GM23338 (cell line): ENCODE data around the gene ENOX1. TPM values are rescaled to one million over a fixed set of nuclear protein-coding genes. Genes with fewer than 3 reads are reported as not detected.

ENCODE experiments used
- ATAC-seq: fragments of 200-7000 bp; cut with Tn5 transposase; 3 replicates; pipeline ENCODE4 v1.9.1; 2020
- DNase-seq: peaks from one replicate; pipeline ENCODE4 v3.0.0-alpha.2; 2015; ENCODE audit warnings: low spot score
- H2AFZ ChIP-seq: fragments of 200-600 bp; sonication (generic); 2 replicates; pipeline ENCODE4 v1.8.0; 2016; ENCODE audit warnings: antibody characterized with exemption, mild to moderate bottlenecking, moderate library complexity
- H3F3A ChIP-seq: fragments of 200-600 bp; sonication (generic); replicated peaks from 2 replicates; pipeline ENCODE4 v1.8.0; 2017; ENCODE audit warnings: antibody characterized with exemption, mixed run types, low read depth
- H3K27ac ChIP-seq: fragments of 200-600 bp; sonication (generic); 2 replicates; pipeline ENCODE4 v1.6.1; 2016; ENCODE audit warnings: low read depth
- H3K27me3 ChIP-seq: fragments of 200-600 bp; sonication (generic); 2 replicates; pipeline ENCODE4 v1.8.0; 2016; ENCODE audit warnings: mild to moderate bottlenecking, mixed run types, moderate library complexity; ENCODE audit not compliant: insufficient read depth
- H3K36me3 ChIP-seq: fragments of 200-600 bp; sonication (generic); 2 replicates; pipeline ENCODE4 v1.8.0; 2016; ENCODE audit warnings: mild to moderate bottlenecking; ENCODE audit not compliant: insufficient read depth
- H3K4me1 ChIP-seq: fragments of 200-600 bp; sonication (generic); 2 replicates; pipeline ENCODE4 v1.8.0; 2016; ENCODE audit warnings: mild to moderate bottlenecking, moderate library complexity; ENCODE audit not compliant: insufficient read depth
- H3K4me2 ChIP-seq: fragments of 200-600 bp; sonication (generic); 2 replicates; pipeline ENCODE4 v1.7.1; 2017; ENCODE audit warnings: mixed run types
- H3K4me3 ChIP-seq: fragments of 200-600 bp; sonication (generic); 2 replicates; pipeline ENCODE4 v1.6.1; 2016; ENCODE audit warnings: mixed run types
- H3K79me2 ChIP-seq: fragments of 200-600 bp; sonication (generic); replicated peaks from 2 replicates; pipeline ENCODE4 v1.8.0; 2017; ENCODE audit warnings: mild to moderate bottlenecking; ENCODE audit not compliant: insufficient read depth
- H3K9me2 ChIP-seq: fragments of 200-600 bp; sonication (generic); 2 replicates; pipeline ENCODE4 v1.8.0; 2017; ENCODE audit not compliant: insufficient read depth
- H4K20me1 ChIP-seq: fragments of 200-600 bp; sonication (generic); replicated peaks from 2 replicates; pipeline ENCODE4 v1.8.0; 2017; ENCODE audit warnings: mild to moderate bottlenecking; ENCODE audit not compliant: insufficient read depth
- H3K27ac Mint-ChIP-seq: 2 replicates; pipeline ENCODE4 v1.8.0; 2020; ENCODE audit warnings: inconsistent platforms, mild to moderate bottlenecking, moderate library complexity, mixed read lengths
- H3K27me3 Mint-ChIP-seq: 3 replicates; pipeline ENCODE4 v1.8.0; 2022; ENCODE audit warnings: low read depth, mild to moderate bottlenecking, moderate library complexity, mixed read lengths, inconsistent platforms; ENCODE audit not compliant: insufficient read depth, poor library complexity
- H3K36me3 Mint-ChIP-seq: 3 replicates; pipeline ENCODE4 v1.8.0; 2021; ENCODE audit warnings: low read depth, mild to moderate bottlenecking, inconsistent platforms, moderate library complexity, mixed read lengths
- H3K4me1 Mint-ChIP-seq: 3 replicates; pipeline ENCODE4 v1.8.0; 2020; ENCODE audit warnings: mild to moderate bottlenecking, inconsistent platforms, mixed read lengths
- H3K4me3 Mint-ChIP-seq: 3 replicates; pipeline ENCODE4 v1.8.0; 2021; ENCODE audit warnings: moderate library complexity, mild to moderate bottlenecking, inconsistent platforms, mixed read lengths
- H3K9me3 Mint-ChIP-seq: 3 replicates; pipeline ENCODE4 v1.8.0; 2020; ENCODE audit warnings: moderate library complexity, mild to moderate bottlenecking, inconsistent platforms, mixed read lengths
- CREB1 ChIP-seq: fragments of 250-450 bp; sonication (Bioruptor Pico); IDR thresholded peaks from 2 replicates; pipeline ENCODE4 v1.5.0; 2020; ENCODE audit warnings: low read depth, mild to moderate bottlenecking, moderate library complexity
- CTCF ChIP-seq, 2 experiments: fragments of 200-600 bp in 1 of 2; sonication (generic) in 1 of 2; conservative IDR thresholded peaks; 2 replicates each; pipeline versions ENCODE4 v1.5.1 to v1.6.1; 2016 to 2017; ENCODE audit warnings: antibody characterized with exemption in 2 of 2, low read depth in 2 of 2, mild to moderate bottlenecking in 2 of 2, moderate library complexity in 1 of 2
- EZH2 ChIP-seq: fragments of 200-600 bp; sonication (generic); IDR thresholded peaks from one replicate; pipeline ENCODE4 v1.8.0; 2017; ENCODE audit warnings: antibody characterized with exemption, mild to moderate bottlenecking, low read depth; ENCODE audit not compliant: unreplicated experiment
- EZH2phosphoT487 ChIP-seq: fragments of 200-600 bp; sonication (generic); IDR thresholded peaks from one replicate; pipeline ENCODE4 v1.8.1; 2018; ENCODE audit warnings: antibody characterized with exemption; ENCODE audit not compliant: unreplicated experiment
- JUNB ChIP-seq: IDR thresholded peaks from one replicate; pipeline ENCODE4 v1.6.1; 2016; ENCODE audit warnings: antibody characterized with exemption; ENCODE audit not compliant: unreplicated experiment
- NANOG ChIP-seq: IDR thresholded peaks from 2 replicates; pipeline ENCODE4 v1.6.1; 2016; ENCODE audit warnings: antibody characterized with exemption, borderline replicate concordance
- POLR2AphosphoS5 ChIP-seq: IDR thresholded peaks from 2 replicates; pipeline ENCODE4 v1.6.1; 2016; ENCODE audit warnings: antibody characterized with exemption, low read depth
- STAT1 ChIP-seq: IDR thresholded peaks from one replicate; pipeline ENCODE4 v1.6.1; 2016; ENCODE audit warnings: antibody characterized with exemption; ENCODE audit not compliant: unreplicated experiment
- ZNF462 ChIP-seq: fragments of 250-450 bp; sonication (Bioruptor Pico); IDR thresholded peaks from 2 replicates; pipeline ENCODE4 v1.5.0; 2020; ENCODE audit warnings: mild to moderate bottlenecking, moderate library complexity
- polyA plus RNA-seq: library from polyadenylated mRNA; unstranded; fragments of >200 nt; fragmentation: Nextera tagmentation; extraction: Ambion mirVana; gene quantifications from 2 replicates; pipeline ENCODE4 v1.2.1, GENCODE V29; 2016
- total RNA-seq: library from RNA; depleted of rRNA; stranded (reverse); fragments of >200 nt; shearing (Covaris generic); gene quantifications from 2 replicates; pipeline ENCODE4 v1.2.3, GENCODE V29; 2014

The ENOX1 gene
- total and polyA plus RNA-seq, 2 experiments from 2014 or later: 0.66 to 0.81 TPM

- TF ChIP-seq ZNF462 (CRISPR knock-in tag) (no peak), JUNB (no peak), EZH2 (no peak), NANOG (no peak), CREB1 (no peak), POLR2AphosphoS5 (no peak)
These were observed 212.8 kb downstream of the ENOX1 start (continued) for GRCh38 chr13:43573802-43574514.

- H3K79me2 ChIP-seq: no peaks in the 10 kb centered on the region
- H2AFZ ChIP-seq: no peak overlapping the region
- Mint-ChIP-seq H3K36me3 (no peaks in the 10 kb centered on the region), H3K4me3 (no peak overlapping the region), H3K9me3 (no peaks in the 10 kb centered on the region), H3K4me1 (peaks cover 16% of the 10 kb centered on the region), H3K27ac (no peak overlapping the region), H3K27me3 (no peaks in the 10 kb centered on the region)
- no peaks in the 10 kb centered on the region for H3K36me3 ChIP-seq
- peaks cover 6% of the 10 kb centered on the region; the same call in 1 of the 2 replicates for H3K4me1 ChIP-seq
- H3K9me2 ChIP-seq: no peaks in the 10 kb centered on the region; the same call in 1 of the 2 replicates
- DNase-seq: peak; percentile 31
- no peaks in the 10 kb centered on the region for H4K20me1 ChIP-seq
- no peak overlapping the region for H3K27ac ChIP-seq
- H3K27me3 ChIP-seq: no peaks in the 10 kb centered on the region
- no peak overlapping the region for H3K4me2 ChIP-seq
- H3K4me3 ChIP-seq: no peak overlapping the region
- ATAC-seq: no peak
- no peaks in the 10 kb centered on the region for H3F3A ChIP-seq
- TF ChIP-seq STAT1 (no peak), POLR2AphosphoS5 (no peak), JUNB (no peak), EZH2phosphoT487 (no peak), CTCF (conservative IDR thresholded peaks at IDR 0.05; ENCODE audit: low read depth in 2 of 2) (no peak)
These were observed 213.4 kb downstream of the ENOX1 start for GRCh38 chr13:43573361-43573740.
